ENCODE measurements around the gene ENAH. TPM values are rescaled to one million over a fixed set of nuclear protein-coding genes. Genes with fewer than 3 reads are reported as not detected.

The ENAH gene
- total RNA-seq, 1 donor from 2014 or later: 104 TPM

DNA sequence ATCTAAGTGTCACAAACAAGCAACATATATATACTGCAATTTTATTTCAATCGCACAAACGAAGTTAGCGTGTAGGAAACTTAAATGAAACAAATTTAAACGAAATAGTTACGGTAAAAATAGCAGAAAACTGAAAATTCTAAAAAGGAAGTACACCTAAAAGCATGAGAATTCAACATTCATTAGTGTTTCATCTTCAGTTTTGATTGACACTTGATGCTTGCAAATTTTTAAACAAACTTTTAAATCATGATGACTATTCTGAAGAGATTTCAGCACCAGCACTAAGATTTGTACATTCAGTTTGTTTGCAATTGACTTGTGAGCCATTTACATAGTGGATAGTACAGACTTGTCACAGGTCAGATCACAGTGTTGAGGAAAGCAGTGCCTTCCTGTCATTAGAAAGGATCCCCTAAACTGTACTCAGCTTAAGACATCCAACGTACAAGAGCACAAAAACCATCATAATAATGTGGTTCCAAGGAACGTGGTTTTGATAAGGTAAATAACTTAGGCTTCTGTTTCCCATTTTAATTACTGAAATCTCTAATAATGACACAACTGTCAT, 158.0 kb downstream of the ENAH start:
- DNase-seq (ENCODE audit: low spot score): no peak

DNA sequence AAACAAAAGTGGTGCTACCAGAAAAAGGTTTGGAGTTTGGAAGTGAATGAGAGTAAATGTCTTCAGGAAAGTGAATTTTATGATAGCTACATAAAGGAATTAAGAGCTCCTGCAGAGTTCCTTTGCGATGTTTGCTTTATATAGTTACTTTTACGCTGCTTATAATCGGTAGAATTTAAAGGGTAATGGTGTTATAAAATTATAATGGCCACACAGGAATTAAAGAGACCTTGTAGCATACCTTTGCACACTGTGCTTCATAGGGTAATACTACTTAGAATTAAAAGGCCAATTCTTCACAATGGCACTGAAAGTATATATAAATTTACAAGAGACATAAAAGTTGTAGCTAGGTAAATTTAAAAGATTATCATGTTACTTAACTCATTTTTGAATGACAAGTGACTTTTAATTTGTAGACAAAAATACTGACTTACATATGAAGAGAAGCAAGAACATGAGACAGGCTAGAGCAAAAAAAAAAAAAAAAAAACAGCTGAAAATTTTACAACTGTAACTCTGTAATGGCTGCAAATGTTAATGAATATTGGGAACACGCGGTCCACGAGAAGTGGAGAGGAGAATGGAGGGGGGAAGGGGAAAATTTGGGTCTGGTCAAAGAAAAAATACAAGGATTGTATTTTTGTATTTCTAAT, 159.2 kb downstream of the ENAH start:
- DNase-seq (ENCODE audit: low spot score): no peak

DNA sequence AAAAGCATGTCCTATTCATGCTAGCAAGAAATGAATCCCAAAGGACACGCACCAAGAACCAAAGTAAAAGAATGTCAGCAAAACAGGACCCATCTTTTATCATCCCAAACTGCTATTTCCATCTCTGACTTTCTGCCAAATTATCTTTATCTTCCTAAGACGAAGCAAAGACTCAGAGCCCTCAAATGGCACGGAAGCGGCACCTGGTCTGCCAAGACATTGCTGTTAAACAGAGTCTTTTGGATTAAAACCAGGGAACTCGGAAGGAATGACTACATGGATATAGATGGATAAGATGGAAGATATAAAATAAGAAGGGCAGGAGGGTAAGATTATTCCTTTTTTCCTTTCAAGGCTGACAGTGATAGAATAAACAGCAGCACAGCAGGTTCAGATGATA, 164.2 kb downstream of the ENAH start:
- no peak for DNase-seq (ENCODE audit: low spot score)

DNA sequence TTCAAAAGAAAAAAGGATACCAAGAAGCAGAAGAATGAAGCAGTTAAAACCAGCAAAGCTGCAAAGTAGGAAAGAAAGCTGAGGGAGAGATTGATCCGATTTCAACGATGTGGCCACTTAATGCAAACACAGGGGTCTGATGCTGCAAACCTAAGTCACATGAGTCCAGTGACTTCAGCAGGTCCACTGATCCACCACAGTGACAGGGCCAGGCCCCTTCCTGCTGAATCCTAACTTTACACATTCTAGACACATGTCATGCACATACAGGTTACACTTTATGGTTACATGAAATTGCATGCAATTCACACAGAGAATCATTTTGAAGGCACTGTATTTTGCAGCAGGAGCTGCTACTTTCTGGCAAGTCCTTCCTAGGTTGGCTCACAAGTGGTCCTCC, 166.1 kb downstream of the ENAH start:
- no peak for DNase-seq (ENCODE audit: low spot score)

DNA sequence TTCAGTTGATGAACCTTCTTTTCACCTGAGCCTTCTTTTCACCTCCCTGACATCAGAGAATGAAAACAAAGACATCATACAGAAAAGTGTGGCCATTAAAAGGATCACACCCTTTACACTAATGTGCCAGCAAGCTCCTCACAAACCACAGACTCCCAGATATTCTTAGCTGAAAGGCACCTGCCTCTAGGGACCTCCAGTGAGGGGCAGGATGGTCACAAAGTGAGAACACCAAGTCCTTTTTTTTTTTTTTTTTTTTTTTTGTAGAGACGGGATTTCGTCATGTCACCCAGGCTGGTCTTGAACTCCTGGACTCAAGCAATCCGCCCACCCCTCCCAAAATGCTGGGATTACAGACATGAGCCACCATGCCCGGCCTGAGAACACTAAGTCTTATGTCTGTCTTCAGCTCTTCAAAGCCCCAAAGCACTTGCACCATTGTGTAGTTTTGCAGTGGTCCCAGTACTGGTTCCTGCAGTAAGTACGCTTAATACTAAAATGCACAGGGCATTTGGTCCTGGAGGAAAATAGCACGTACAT, 166.9 kb downstream of the ENAH start:
- DNase-seq (ENCODE audit: low spot score): no peak

DNA sequence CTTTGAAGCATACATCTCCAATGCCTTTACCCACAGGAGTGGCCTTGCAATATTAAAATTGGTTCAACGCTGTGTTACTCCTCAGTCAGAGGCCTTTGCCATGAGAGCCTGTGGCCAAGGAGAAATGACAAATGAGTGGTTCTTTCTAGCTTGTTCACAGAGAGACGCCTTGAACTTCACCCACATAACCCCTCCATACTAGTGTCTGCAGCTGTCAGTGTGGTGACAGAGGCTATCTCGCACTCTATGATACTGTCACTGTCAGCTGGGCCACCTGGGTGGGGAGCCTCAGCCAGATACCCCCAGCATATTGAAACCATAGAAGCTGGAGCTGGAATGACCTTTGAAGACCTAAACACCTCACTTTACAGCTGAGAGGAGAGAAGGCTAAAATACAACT, 167.7 kb downstream of the ENAH start:
- no peak for DNase-seq (ENCODE audit: low spot score)

DNA sequence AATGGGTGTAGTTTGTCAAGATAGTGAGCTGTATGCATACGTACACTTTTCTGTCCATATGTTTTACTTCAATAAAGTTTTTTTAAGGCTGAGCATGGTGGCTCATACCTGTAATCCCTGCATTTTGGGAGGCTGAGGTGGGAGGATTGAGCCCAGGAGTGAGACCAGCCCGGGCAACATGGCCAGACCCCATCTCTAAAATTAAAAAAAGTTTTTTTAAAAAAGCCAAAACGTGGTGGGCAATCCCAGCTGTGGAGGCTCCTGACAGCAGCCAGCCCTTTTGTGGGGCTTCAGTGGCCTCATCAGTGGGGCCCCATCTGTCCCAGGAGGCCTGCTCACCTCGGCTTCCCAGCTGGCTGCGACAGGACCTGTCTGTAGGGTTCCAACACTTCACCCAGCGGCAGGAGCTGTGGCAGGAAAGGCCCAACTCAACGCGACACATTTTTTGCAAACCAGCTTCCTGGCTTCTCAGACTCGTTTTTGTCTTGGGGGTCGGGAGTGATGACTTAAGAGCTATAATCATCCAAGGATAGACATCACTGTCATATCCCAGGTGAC, 168.2 kb downstream of the ENAH start:
- DNase-seq (ENCODE audit: low spot score): no peak

DNA sequence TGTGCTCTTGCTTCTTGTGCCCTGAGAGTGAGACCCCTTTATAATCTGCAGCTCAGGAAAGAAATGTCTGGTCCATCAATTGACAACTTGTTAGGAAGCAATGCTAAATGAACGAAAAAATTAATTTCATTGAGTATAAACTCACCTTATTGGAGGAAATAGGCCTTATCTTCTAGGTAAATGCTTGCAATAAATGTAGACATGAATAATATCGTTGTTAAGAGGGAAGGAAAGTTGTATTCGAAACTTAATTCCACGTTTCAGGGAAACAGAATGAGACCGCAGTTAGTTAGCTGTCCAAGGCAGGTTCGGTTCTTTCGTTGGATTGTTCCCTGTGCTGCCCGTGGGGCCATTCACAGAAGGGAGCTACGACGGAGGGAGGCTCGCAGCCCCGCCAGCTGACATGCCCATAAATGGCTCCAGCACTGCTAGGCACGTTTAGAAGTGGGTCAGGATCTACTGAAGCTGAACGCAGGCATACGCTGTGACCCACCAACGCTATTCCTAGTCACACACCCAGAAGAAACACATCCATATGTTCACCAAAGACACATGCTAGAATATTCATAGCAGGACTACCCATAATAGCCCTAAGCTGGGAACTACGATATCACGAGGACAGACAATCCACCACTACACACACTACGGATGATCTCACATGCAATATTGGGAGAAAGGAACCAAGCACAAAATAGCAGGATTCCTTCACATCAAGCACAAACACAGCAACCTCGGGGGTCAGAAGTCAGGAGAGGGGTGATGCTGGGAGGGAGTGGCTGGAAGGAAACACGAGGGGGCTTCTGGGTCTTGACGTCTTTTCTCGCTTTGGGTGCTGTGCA, 168.9 kb downstream of the ENAH start:
- no peak for DNase-seq (ENCODE audit: low spot score)

DNA sequence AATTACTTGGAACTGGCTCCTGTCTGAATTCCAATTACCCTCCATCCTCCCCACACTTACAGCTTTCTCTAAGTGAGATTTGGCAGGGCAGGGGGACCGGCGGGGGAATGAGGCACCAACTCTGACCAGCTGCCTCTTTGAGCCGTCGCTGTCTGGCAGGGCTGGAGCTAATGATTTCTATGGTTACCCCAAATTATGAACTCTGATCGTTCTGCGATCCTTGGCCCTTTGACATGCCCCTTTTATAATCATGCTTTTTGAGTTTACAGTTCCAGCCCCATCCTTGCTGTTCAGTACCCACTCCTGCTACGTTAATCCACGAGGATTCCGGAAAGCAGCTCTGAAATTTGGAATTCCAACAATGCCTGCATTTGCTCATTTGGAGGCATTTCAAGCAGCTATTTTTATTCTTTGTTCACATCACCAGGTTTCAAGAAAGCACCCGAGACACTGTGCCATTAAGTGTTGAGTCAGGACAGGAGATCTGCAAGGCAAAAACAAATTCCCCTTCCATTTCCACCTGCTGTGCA, 170.4 kb downstream of the ENAH start:
- no peak for DNase-seq (ENCODE audit: low spot score)

DNA sequence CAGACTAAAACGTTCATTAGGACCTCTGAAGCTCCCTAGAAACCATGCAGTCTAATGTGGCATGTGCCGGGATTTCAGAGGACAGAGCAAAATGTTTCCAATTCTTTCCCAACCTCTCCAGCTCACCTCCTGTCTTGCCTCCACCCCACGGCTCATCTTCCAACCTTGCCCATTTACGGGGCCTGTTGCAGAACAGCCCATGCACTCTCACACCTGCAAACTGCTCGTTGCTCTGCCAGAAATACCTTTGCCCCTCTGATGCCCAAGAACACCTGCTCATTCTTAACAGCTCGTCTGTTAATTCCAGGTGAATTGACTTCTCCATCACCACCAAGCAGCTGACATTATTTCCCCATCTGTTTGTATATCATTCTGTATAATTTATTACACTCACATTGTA, 171.2 kb downstream of the ENAH start:
- DNase-seq (ENCODE audit: low spot score): no peak

DNA sequence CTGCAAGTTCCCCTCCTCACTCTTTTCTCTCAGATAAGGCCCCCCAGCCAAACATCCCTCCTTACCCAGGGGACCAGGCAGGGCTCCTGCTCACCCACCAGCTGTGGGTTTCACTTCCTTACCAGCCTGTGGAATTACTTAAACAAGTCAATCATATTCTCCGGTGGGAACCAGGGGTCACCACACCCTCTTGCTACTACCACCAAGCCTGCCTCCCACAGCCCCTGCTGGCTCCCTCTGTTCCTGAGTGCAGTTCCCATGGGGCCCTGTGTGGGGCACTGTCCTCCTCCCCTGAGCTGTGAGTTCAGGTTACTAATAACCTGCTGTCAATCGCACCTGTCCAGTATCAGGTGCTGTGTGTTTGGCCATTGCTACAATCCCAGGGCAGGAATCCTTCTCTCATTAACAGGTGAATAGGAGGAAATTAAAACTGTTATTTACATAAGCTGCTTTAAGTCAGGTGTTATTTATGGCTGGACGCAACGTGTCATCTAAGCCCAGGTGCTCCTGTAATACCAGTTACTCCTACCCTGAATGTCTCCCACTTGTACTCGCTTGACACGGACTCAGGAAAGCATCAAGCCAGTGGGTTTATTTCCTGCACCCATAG, 172.0 kb downstream of the ENAH start:
- DNase-seq (ENCODE audit: low spot score): no peak

DNA sequence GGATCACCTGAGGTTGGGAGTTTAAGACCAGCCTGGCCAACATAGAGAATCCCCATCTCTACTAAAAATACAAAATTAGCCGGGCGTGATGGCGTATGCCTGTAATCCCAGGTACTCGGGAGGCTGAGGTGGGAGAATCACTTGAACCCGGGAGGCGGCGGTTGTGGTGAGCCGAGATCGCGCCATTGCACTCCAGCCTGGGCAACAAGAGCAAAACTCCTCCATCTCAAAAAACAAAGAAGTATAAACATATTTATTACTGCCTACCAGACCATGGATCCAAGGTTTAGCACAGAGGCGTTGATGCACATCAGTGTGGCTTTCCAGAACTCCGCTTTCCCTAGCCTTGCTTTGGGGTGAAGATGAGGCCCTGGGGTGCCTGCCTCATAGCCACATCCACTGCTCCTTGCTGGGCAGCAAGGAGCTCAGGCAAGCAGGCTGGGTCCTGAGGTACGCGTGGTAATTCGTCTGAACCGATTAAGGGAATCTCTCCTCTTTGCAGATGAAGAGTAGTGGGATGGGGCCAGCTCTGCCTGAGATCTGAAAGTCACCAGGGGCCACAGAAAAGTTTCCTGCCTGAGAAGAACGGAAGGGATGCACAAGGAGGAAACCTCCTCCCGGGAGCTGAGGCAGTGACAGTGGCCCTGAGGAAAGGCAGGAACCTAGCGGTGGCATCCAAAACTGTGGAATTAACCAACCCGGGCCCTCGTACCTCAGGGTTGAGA, 172.8 kb downstream of the ENAH start:
- DNase-seq (ENCODE audit: low spot score): no peak

DNA sequence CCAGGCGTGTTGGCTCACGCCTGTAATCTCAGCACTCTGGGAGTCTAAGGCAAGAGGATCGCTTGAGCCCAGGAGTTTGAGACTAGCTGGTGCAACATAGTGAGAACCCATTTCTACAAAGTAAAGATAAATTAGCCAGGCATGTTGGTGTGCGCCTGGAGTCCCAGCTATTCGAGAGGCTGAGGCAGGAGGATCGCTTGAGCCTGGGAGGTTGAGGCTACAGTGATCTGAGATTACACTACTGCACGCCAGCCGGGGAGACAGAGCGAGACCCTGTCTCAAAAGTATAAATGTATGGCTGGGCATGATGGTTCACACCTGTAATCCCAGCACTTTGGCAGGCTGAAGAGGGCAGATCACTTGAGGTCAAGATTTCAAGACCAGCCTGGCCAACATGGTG, 173.6 kb downstream of the ENAH start:
- no peak for DNase-seq (ENCODE audit: low spot score)

DNA sequence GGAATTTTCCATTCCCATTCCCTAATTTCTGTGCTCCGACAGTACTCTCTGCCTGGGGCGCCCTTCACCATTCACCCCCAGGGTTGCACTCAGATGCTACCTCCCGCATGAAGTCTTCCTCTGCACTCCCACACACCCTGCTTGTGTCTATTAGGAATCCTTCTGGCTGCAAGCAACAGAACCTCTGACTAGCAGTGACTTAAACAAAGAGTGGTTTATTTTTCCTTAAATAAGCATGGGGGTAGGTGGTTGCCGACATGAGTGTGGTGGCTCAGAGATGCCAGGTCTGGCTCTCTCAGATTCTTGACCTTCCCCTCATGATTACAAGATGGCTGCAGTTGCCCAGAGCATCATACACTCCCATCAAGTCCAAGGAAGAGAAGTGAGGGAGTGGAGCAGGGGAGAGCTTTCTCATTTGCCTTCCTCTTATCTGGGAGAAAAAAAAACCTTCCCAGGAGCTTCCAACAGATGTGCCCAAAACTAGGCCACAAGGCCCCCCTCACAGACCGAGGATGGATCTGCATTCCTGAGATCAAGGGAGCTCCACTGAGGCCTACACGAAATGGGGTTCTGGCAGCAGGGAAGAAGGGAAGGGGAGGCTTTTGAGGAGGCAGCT, 175.5 kb downstream of the ENAH start:
- DNase-seq (ENCODE audit: low spot score): no peak

DNA sequence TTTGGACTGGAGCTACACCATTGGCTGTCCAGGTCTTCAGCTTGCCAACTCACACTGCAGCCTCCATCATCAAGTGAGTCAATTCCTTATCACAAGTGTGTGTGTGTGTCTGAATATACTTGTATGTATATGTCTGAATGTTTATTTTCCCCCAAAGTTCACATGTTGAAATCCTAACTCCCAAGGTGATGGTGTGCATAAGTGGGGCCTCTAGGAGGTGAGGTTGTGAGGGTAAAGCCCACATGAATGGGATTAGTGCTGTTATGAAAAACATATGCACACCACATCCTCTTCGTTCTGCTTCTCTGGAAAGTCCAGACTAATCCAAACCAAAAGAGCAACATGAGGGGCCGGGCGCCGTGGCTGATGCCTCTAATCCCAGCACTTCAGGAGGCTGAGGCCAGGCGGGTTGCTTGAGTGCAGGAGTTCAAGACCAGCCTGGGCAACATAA, 176.4 kb downstream of the ENAH start:
- DNase-seq (ENCODE audit: low spot score): no peak

DNA sequence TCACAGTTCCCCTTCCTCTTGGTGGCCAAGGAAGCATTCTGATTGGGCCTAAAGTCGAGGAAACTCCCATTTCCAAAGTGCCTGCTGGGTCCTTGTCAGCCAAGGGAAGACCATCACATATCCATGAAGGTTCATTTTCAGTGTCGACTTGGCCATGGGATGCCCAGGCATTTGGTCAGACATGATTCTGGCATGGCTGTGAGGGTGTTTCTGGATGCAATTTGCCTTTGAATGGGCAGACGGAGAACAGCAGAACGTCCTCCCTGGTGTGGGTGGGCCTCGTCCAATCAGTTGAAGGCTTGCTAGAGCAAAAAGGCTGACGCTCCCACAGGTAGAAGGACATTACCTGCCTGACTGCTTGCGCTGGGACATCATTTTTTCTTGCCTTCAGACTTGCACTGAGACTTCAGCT, 176.8 kb downstream of the ENAH start:
- DNase-seq (ENCODE audit: low spot score): no peak

DNA sequence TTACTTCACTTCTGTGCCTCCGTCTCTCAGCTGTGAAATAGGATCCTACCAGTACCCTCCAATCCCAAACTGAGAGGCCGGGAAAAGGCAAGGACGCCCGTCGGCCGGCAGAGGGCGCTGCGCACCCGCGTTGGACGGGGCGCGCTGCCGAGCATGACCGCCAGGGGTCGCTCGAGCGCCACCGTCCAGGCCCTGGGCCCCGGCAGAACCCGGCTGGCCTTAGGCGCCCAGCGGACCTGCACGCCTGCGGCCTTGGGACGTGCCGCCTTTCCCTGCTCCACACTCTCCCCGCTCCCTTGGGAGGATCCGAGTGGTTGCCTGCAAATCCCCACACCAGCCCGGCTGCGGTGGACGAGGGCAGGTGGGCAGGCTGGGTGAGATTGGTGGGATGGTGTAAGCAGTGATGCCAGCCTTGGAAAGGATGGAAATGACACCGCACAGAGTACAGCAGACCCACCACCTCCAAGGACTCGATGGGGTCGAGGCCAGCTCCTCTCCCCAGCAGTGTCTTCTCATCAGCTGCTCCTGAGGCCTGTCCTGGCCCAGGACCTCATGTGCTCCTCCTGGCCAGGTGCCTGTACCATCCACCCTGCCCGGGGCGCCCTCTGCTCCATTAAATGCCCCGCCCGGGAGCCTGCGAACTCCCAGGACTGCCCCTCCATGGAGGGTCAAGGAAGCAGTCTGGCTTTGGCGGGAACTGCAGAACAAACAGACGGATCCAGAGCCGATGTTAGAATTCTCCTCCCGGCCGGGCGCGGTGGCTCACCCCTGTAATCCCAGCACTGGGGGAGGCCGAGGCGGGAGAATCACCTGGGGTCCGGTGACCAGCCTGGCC, 177.7 kb downstream of the ENAH start:
- DNase-seq (ENCODE audit: low spot score): no peak

DNA sequence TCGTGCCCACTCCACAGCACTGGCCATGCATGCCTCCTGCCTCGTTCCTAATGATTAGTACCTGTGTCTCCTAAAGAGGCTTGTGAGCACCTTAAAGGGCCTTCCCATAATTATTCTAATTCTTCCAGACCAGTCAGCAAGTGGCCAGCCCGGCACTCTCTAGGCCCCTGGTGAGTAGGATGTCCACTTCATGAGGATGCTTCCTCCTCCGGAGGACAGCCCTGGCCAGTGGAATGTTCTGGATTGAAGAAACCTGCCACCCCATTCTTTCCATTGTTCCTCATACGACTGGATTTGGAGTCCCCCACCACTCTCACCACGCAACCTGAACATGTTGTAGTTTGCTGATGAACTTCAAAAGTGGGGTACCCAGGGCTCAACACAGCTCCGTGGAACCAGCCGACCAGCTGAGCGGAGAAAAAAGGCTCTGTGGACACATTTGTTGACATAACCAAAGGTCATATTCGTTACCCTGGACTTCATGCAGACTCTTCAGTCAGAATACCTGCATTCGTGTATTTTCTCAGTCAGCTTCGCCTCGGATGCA, 178.4 kb downstream of the ENAH start:
- DNase-seq (ENCODE audit: low spot score): peak; percentile 41

DNA sequence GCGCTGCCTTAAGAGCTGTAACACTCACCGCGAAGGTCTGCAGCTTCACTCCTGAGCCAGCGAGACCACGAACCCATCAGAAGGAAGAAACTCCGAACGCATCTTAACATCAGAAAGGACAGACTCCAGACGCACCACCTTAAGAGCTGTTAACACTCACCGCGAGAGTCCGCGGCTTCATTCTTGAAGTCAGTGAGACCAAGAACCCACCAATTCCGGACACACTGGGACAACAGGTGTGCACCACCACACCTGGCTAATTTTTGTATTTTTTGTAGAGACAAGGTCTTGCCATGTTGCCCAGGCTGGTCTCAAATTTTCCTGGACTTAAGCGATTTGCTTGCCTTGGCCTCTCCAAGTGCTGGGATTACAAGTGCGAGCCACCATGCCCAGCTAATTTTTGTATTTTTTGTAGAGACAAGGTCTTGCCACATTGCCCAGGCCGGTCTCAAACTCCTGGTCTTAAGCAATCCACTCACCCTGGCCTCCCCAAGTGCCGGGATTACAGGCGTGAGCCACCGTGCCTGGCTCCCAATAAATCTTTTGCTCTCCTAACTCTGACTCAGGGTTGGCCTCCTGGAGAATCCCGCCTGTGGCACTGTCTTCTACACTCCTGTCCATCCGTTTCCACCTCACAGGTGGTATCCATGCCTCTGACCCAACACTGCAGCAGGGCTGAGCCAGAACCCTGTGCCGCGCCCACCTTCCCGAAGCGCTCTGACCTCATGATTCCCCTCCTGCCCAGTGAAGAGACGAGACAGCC, 179.1 kb downstream of the ENAH start:
- DNase-seq (ENCODE audit: low spot score): peak; percentile 7

All from ureter (tissue), 1 donor.